SK-N-DZ (cell line): Measurements from ENCODE around the gene F2R.
"Not testable (repeated sequence)": the region's sequence is repeated elsewhere in the genome, so short reads cannot be mapped to it uniquely, and the experiment has no call there.

Source experiments
- DNase-seq: peaks from one replicate; pipeline ENCODE4 v3.0.0-alpha.2; 2015; ENCODE audit warnings: low spot score

The F2R gene

GRCh38 chr5:76718381-76718832 is 2.5 kb downstream of the F2R start:
- DNase-seq: no peak

DNA sequence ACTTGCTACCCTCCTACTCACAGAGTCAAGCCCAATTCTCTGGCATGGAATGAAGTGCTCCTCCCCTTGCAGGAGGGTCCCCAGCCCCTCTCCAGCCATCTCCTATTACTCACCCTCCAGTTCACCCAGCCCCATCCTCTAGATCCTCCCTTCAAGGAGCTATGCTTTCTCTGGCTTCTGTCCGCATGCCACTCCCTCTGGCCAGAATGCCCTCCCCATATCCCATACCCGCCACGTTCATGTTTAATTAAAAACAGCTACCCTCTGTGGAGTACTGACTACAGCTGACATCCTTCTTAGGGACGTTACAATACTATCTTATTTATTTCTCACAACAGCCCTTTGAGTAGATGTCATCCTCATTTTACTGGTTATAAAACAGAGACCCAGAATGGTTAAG is 3.0 kb downstream of the F2R start:
- DNase-seq: no peak

DNA sequence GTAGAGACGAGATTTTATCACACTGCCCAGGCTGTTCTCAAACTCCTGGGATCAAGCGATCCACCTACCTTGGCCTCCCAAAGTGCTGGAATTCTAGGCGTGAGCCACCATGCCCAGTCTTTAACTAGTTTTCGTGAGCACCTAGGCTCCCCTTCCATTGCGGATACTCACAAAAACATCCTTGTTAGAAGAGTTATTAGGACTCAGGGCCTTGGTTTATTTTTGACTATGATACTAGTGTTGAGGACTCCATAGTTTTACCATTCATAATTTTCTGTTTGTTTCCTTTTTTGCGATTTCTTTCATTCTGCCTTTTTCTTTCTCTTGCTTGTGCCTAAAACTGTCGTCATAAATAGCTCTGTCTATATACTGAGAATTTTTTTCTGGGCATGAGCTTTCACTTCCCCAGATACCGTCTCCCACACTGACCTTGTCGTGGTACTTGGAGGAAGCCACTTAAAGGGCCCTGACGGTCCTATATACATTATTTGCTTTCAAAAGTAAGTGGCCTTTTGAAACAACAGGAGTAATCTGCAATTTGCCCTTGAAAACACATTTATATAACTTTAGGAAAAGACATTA is 5.2 kb downstream of the F2R start:
- no peak for DNase-seq

DNA sequence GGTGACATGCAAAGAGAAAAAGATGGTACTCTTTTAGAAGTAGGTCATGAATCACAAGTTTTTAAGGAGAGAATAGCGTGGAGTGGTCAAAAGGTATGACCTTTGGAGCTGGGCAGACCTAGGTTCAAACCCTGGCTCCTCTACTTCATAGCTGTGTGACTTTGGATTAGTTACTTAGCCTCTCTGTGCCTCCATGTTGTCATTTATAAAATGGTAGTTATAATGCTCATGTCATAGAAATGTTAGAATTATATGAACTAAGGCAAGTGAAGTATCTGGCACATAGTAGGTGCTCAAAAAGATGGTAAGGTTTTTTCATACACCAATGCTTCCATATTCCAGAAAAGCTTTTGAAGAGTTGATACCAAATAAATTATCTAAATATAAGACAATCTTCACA is 7.3 kb downstream of the F2R start:
- DNase-seq: no peak

- no peak for DNase-seq
These were observed 8.0 kb downstream of the F2R start for GRCh38 chr5:76723906-76724305.

- DNase-seq: no peak
These were observed 8.9 kb downstream of the F2R start for GRCh38 chr5:76724871-76725270.

GRCh38 chr5:76728965-76729364 is 13.0 kb downstream of the F2R start:
- DNase-seq: no peak

- no peak for DNase-seq
These were observed 13.7 kb downstream of the F2R start for GRCh38 chr5:76729373-76730290.

- no peak for DNase-seq
These were observed 16.6 kb downstream of the F2R start for GRCh38 chr5:76732405-76733048.

DNA sequence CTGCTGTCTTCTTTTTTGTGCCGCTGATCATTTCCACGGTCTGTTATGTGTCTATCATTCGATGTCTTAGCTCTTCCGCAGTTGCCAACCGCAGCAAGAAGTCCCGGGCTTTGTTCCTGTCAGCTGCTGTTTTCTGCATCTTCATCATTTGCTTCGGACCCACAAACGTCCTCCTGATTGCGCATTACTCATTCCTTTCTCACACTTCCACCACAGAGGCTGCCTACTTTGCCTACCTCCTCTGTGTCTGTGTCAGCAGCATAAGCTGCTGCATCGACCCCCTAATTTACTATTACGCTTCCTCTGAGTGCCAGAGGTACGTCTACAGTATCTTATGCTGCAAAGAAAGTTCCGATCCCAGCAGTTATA is 17.1 kb downstream of the F2R start:
- DNase-seq: no peak

DNA sequence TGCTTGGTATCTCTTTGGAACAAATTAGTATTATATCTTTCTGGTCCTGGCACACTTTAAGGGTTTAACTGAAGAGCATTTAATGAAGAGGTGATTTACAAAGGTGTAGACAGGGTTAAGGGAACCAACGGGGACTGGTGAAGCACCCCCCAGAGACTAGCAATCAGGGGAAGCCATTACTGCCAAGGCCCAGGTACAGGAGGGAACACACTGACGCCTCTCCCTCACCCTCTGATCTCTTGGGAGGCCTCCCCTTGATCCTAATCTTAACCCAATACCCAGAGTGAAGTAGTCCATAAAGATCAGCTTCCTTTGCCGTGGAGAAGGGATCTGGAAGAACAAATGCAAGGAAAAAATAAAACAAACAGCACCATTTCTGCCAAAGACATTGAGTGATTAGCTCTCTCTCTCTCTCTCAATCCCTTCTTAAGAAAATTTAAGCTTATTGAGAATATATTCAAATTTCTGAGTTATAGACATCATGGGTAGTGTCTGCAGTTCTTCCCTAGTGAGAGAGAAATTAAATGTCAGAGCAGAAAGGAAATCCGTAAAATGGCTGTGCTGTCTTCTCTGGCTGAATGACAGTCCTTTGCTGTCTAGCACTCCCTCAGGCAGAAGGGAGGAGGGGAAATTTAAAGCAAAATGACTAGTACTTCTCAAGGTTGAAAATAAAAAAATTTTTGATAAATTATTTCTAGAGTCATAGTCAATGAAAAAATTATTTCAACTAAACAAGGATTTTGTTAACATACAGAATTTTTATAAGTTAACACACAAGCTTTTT is 20.0 kb downstream of the F2R start:
- DNase-seq: no peak

DNA sequence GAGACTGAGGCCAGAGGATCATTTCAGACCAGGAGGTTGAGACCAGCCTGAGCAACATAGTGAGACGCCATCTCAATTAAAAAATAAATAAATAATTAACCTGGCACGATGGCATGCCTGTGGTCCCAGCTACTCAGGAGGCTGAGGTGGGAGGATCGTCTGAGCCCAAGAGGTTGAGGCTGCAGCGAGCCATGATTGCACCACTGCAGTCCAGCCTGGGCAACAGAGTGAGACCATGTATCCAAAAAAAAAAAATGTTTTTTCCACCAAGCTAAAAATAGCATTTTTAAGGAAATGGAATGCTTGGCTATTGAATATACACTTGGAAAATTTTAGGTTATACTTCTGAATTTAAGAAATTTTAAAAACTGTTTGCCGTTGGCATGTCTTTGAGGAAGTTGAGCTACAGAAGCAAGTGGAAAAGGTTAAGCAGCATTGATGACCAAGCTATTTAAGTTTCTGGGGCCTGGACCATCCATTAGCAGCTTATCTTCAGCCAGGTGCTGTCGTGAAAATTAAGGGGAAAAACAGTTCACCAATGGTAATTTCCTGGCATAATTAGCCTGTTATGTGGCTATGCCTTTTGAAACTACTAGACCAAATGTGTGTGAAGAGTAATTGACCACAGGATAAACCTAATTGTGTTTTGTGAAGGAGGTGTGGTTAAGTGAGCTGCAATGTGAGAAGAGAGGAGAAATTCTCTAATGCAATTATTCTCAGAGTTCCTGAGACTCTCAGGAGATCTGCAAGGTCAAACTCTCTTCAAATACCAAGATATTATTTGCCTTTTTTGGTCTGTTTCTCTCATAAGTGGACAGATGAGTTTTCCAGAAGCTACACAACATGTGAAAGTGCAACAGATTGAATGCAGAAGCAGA is 21.0 kb downstream of the F2R start:
- peak; percentile 8 for DNase-seq

DNA sequence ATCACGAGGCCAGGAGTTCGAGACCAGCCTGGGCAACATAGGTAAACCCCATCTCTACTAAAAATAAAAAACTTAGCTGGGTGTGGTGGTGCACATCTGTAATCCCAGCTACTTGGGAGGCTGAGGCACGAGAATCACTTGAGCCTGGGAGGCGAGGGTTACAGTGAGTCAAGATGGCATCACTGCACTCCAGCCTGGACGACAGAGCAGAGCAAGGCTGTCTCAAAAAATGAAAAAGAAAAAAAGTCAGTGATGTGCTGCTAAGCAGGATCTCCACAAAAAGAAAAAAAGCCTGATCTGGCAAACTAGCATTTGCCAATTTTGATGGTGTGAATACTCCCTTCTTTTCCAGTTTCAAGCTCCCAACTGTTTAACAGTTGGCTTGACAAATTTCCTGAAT is 21.9 kb downstream of the F2R start:
- DNase-seq: no peak

DNA sequence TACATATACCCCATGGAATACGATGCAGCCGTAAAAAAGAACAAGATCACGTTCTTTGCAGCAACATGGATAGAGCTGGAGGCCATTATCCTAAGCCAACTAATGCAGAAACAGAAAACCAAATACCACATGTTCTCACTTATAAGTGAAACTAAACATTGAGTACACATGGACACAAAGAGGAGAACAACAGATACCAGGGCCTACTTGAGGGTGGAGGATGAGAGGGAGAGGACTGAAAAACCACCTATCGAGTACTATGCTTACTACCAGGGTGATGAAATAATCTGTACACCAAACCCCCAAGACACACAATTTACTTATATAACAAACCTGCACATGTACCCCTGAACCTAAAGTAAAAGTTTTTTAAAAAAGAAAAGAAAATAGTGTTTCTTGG is 25.6 kb downstream of the F2R start:
- not testable (repeated sequence) for DNase-seq

- DNase-seq: no peak
These were observed 26.7 kb downstream of the F2R start for GRCh38 chr5:76742583-76742982.

DNA sequence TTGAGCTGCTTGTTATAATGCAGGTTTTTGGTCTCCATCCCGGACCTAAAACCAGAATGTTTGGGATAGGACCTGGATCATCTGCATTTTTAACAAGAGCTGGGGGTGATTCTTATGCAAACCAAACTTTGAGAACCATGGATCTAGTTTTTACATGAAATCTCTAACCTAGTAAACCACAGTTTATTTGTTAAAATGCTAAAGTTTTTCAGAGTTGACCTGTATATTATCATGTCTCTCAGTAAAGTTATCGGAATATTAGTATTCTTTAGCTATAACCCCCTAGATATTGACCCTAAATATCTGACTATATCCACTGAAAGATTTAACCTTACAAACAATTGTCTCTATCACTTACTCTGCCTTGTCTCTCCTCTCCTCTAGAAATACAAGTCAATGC is 28.7 kb downstream of the F2R start:
- DNase-seq: no peak

DNA sequence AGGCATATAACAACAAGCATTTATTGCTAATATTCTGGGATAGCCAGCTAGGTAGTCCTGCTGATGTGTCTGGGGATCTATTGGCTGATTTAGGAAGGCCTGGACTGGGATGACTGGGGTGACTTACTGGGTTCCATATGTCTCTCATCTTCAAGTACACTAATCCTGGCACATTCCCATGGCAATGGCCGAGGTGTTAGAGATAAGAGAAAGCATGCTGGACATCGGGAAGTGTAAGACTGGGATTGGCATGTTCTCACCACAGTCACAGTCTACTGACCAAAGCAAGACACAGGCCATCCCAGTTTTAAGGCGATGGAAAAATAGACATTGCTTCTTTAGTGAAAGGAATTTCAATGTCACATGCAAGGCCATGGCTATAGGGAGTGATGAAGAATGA is 29.7 kb downstream of the F2R start:
- no peak for DNase-seq

DNA sequence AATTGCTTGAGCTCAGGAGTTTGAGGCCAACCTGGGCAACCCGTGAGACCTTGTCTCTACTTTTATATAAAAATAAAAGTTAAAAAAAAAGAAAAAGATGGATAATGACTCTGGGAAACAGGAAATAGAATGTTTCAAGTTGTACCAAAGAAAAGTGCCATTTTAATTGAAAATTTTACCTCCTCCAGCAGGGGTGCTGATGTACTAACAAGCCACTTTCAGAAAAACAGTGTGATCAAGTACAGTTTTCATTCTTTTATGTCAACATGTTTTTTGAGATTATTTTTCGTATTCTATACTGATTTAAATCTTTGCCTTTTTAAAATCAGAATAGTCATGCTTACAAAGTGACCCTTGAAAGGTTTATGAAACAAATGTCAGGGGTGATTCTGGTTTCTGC is 30.8 kb downstream of the F2R start:
- DNase-seq: no peak

DNA sequence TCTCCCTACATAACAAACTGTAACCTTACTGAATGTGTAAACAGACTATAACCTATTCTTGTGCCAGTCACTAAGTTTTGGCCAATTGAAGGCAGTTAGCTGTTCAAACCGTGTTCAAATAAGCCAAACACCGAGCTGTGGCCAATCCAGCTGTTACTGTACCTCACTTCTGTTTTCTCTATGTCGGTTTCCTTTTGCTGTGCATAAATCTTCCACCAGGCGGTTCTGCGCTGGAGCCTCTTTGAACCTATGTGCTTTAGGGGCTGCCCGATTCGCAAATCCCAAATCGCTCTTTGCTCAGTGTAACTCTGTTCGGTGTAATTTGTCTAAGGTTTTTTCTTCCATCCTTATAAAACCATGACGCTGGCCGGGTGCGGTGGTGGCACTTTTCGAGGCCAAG is 31.8 kb downstream of the F2R start:
- no peak for DNase-seq

- no peak for DNase-seq
These were observed 35.4 kb downstream of the F2R start for GRCh38 chr5:76751291-76751690.

DNA sequence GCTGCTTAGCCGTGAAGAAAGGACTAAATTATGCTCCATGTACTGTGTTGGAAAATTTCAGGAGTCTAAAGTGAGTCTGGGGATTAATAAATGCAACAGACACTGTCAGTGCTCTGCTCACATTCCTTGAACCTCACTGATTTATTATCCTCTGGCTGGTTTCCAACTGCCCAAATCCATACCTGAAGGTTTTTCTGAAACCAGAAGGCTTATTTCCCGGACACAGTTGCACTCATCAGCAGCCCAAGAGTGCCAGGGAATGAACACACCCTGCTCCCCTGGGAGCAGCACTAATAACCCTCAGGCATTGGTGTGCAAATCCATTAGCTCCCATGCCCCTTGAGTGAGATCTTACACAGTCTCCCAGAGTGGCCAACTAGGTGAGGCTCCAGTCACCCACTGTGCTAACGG is 38.7 kb downstream of the F2R start:
- DNase-seq: no peak
